Measurements from ENCODE around the gene SRPX2.

GRCh38 chrX:100695302-100695701 is 51.3 kb downstream of the SRPX2 start:
- TF ChIP-seq, protein P1, sequence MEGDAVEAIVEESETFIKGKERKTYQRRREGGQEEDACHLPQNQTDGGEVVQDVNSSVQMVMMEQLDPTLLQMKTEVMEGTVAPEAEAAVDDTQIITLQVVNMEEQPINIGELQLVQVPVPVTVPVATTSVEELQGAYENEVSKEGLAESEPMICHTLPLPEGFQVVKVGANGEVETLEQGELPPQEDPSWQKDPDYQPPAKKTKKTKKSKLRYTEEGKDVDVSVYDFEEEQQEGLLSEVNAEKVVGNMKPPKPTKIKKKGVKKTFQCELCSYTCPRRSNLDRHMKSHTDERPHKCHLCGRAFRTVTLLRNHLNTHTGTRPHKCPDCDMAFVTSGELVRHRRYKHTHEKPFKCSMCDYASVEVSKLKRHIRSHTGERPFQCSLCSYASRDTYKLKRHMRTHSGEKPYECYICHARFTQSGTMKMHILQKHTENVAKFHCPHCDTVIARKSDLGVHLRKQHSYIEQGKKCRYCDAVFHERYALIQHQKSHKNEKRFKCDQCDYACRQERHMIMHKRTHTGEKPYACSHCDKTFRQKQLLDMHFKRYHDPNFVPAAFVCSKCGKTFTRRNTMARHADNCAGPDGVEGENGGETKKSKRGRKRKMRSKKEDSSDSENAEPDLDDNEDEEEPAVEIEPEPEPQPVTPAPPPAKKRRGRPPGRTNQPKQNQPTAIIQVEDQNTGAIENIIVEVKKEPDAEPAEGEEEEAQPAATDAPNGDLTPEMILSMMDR (IDR thresholded peaks at IDR 0.05), result no peak
- no peak for TF ChIP-seq POLR2A (IDR thresholded peaks at IDR 0.05)

Measured in uterus (tissue), 2 donors.